Liver (tissue), 3 donors: Measurements from ENCODE around the gene ESPN.

Experiments
- EGR1 ChIP-seq, 2 donors: IDR thresholded peaks; 2 replicates each; pipeline ENCODE4 v1.6.1; 2016 to 2018; ENCODE audit warnings: antibody characterized with exemption in 2 of 2, low read depth in 2 of 2
- FOXA1 ChIP-seq: IDR thresholded peaks from 2 replicates; pipeline ENCODE4 v1.6.1; 2016; ENCODE audit warnings: antibody characterized with exemption
- JUND ChIP-seq, 2 donors: IDR thresholded peaks; 2 replicates each; pipeline ENCODE4 v1.6.1; 2016; ENCODE audit warnings: antibody characterized with exemption in 2 of 2
- RAD21 ChIP-seq, 2 donors: IDR thresholded peaks; 2 replicates each; pipeline ENCODE4 v1.6.1; 2016; ENCODE audit warnings: antibody characterized with exemption in 2 of 2, mild to moderate bottlenecking in 2 of 2
- TAF1 ChIP-seq: conservative IDR thresholded peaks from 2 replicates; pipeline ENCODE4 v1.6.1; 2016; ENCODE audit warnings: antibody characterized with exemption, mild to moderate bottlenecking
- TF ChIP-seq, protein P1 (sequence below): fragments of 150-350 bp; IDR thresholded peaks from 2 replicates; pipeline ENCODE4 v1.5.1; 2017; ENCODE audit warnings: improper control_type of control experiment, low read depth, low read length; ENCODE audit not compliant: missing input control
- TF ChIP-seq, protein P2 (sequence below): IDR thresholded peaks from 2 replicates; pipeline ENCODE4 v1.6.1; 2016; ENCODE audit warnings: antibody characterized with exemption
- donor health status: healthy.
- donor health status: healthy.

DNA sequence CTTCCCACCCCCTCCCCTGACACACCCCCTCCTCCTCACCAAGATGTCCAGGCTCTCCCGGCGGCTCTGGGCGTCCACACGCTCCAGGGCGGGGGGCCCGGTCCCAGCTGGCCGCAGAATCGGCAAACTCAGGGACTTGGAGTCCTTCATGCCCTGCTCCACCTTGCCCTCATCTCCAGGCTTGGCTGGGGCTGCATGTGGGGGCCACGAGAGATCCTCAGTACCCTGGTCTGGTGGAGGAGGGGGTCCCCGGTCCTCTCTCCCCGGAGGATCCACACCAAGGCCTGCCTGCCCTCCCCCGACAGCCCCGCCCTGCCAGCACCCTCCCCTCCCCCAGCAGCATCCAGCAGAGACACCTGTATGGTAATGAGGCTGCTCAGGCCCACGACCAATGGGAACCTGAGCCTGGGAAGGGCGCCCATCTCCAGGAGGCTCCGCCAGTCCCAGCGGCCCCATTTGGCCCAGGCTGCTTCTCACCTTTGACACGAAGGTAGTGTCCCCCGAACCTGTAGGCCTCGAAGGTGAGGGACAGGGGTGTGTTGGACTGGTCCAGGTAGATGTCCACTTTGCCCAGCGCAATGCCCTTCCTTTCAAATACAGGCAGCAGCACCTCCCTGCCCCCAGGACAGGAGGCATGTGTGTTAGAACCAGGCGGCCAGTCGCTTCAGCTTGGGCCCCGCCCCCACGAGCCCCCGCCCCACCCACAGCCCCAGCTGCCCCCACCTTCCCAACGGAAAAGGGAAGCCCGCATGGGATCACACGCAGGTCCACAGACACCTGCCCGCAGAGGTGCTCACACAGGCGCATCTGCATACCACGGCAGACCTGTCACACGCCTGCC is 49.6 kb downstream of the ESPN start:
- TF ChIP-seq, protein P1, sequence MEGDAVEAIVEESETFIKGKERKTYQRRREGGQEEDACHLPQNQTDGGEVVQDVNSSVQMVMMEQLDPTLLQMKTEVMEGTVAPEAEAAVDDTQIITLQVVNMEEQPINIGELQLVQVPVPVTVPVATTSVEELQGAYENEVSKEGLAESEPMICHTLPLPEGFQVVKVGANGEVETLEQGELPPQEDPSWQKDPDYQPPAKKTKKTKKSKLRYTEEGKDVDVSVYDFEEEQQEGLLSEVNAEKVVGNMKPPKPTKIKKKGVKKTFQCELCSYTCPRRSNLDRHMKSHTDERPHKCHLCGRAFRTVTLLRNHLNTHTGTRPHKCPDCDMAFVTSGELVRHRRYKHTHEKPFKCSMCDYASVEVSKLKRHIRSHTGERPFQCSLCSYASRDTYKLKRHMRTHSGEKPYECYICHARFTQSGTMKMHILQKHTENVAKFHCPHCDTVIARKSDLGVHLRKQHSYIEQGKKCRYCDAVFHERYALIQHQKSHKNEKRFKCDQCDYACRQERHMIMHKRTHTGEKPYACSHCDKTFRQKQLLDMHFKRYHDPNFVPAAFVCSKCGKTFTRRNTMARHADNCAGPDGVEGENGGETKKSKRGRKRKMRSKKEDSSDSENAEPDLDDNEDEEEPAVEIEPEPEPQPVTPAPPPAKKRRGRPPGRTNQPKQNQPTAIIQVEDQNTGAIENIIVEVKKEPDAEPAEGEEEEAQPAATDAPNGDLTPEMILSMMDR = no peak
- TF ChIP-seq RAD21 (IDR thresholded peaks at IDR 0.05) = no peak
- TF ChIP-seq, protein P2, sequence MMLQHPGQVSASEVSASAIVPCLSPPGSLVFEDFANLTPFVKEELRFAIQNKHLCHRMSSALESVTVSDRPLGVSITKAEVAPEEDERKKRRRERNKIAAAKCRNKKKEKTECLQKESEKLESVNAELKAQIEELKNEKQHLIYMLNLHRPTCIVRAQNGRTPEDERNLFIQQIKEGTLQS = no peak
- no peak for TF ChIP-seq JUND (IDR thresholded peaks at IDR 0.05)
- no peak for TF ChIP-seq EGR1 (IDR thresholded peaks at IDR 0.05; ENCODE audit: low read depth in 2 of 2)
- TF ChIP-seq FOXA1 = no peak
- no peak for TF ChIP-seq TAF1
